Natural killer cell treated with Interleukin-12 subunit alpha and Interleukin-12 subunit beta and Interleukin-15 and Interleukin-18, amount 100 ng/mL, for 72 hours (primary cell): ENCODE results near the gene PRKCH. TPM values are rescaled to one million over a fixed set of nuclear protein-coding genes. Genes with fewer than 3 reads are reported as not detected.

Experiments used
- ATAC-seq, 2 donors: fragments of 150-1000 bp; cut with Tn5 transposase in 1 of 2; sonication (Bioruptor Pico), chemical (Tn5 transposase) in 1 of 2; 2 replicates each; pipeline ENCODE4 v1.10.0; 2021
- DNase-seq: peaks from one replicate; pipeline ENCODE4 v3.0.0; 2022; ENCODE audit warnings: low spot score
- H3K27ac Mint-ChIP-seq, 2 donors: 1 replicate in 1 of 2; 2 replicates in 1 of 2; pipeline ENCODE4 v1.8.0; 2022; ENCODE audit warnings: mixed read lengths in 2 of 2, mild to moderate bottlenecking in 1 of 2, moderate library complexity in 1 of 2
- H3K27me3 Mint-ChIP-seq, 2 donors: 1 replicate in 1 of 2; 2 replicates in 1 of 2; pipeline ENCODE4 v1.8.0; 2022; ENCODE audit warnings: mixed read lengths in 2 of 2
- H3K36me3 Mint-ChIP-seq: one replicate; pipeline ENCODE4 v1.8.0; 2022; ENCODE audit warnings: mixed read lengths
- H3K4me1 Mint-ChIP-seq, 2 donors: 1 replicate in 1 of 2; 2 replicates in 1 of 2; pipeline ENCODE4 v1.8.0; 2022; ENCODE audit warnings: low read depth in 2 of 2, mixed read lengths in 2 of 2, mild to moderate bottlenecking in 1 of 2
- H3K4me3 Mint-ChIP-seq: one replicate; pipeline ENCODE4 v1.8.0; 2022; ENCODE audit warnings: mixed read lengths
- H3K9me3 Mint-ChIP-seq: 2 replicates; pipeline ENCODE4 v1.8.0; 2022; ENCODE audit warnings: mixed read lengths
- total RNA-seq, 2 donors: library from RNA; stranded (reverse); gene quantifications; one replicate each; pipeline ENCODE4 v1.2.3, GENCODE V29; 2022

Gene PRKCH
- total RNA-seq, 2 donors from 2014 or later, result 182 to 216 TPM

- ATAC-seq (no peak), DNase-seq (no peak)
- Mint-ChIP-seq H3K27ac (no peak overlapping the region), H3K9me3 (no peaks in the 10 kb centered on the region), H3K4me3 (peak overlapping the region; percentile 99), H3K36me3 (peaks cover 11% of the 10 kb centered on the region), H3K4me1 (peaks cover 86 to 95% of the 10 kb centered on the region in 2 donors), H3K27me3 (no peaks in the 10 kb centered on the region)
Measured at GRCh38 chr14:61471297-61472005, 150.1 kb downstream of the PRKCH start.

- H3K27ac Mint-ChIP-seq, result no peak overlapping the region
- H3K36me3 Mint-ChIP-seq, result peaks cover 11% of the 10 kb centered on the region
- peak; percentile 77 for DNase-seq
- peak; percentile 51 to 52 for ATAC-seq
- H3K9me3 Mint-ChIP-seq, result no peaks in the 10 kb centered on the region
- peaks cover 89 to 96% of the 10 kb centered on the region in 2 donors for H3K4me1 Mint-ChIP-seq
- peak overlapping the region; percentile 99 for H3K4me3 Mint-ChIP-seq
- no peaks in the 10 kb centered on the region for H3K27me3 Mint-ChIP-seq
Measured at GRCh38 chr14:61472011-61472672, 150.8 kb downstream of the PRKCH start.

GRCh38 chr14:61472801-61473376, 151.5 kb downstream of the PRKCH start:
- DNase-seq (peak; percentile 90), ATAC-seq (peak; percentile 71 to 74)
- H3K4me3 Mint-ChIP-seq, result peak overlapping the region; percentile 99
- H3K27me3 Mint-ChIP-seq, result no peaks in the 10 kb centered on the region
- H3K27ac Mint-ChIP-seq, result no peak overlapping the region
- H3K36me3 Mint-ChIP-seq, result peaks cover 11% of the 10 kb centered on the region
- peaks cover 89 to 96% of the 10 kb centered on the region in 2 donors for H3K4me1 Mint-ChIP-seq
- H3K9me3 Mint-ChIP-seq, result no peaks in the 10 kb centered on the region

- Mint-ChIP-seq H3K4me1 (peaks cover 85 to 98% of the 10 kb centered on the region in 2 donors), H3K4me3 (peak overlapping the region; percentile 99), H3K27ac (no peak overlapping the region), H3K36me3 (peaks cover 6% of the 10 kb centered on the region), H3K27me3 (no peaks in the 10 kb centered on the region), H3K9me3 (no peaks in the 10 kb centered on the region)
- no peak for DNase-seq
- no peak for ATAC-seq
Measured at GRCh38 chr14:61474015-61474414, 152.6 kb downstream of the PRKCH start.

- DNase-seq (no peak), ATAC-seq (no peak)
- no peak overlapping the region for H3K27ac Mint-ChIP-seq
- H3K36me3 Mint-ChIP-seq, result peaks cover 6% of the 10 kb centered on the region
- H3K27me3 Mint-ChIP-seq, result no peaks in the 10 kb centered on the region
- H3K4me3 Mint-ChIP-seq, result peak overlapping the region; percentile 73
- H3K9me3 Mint-ChIP-seq, result no peaks in the 10 kb centered on the region
- peaks cover 85 to 98% of the 10 kb centered on the region in 2 donors for H3K4me1 Mint-ChIP-seq
Measured at GRCh38 chr14:61474701-61475100, 153.3 kb downstream of the PRKCH start.

- Mint-ChIP-seq H3K9me3 (no peaks in the 10 kb centered on the region), H3K4me1 (peaks cover 85 to 98% of the 10 kb centered on the region in 2 donors), H3K27me3 (no peaks in the 10 kb centered on the region), H3K36me3 (peaks cover 9% of the 10 kb centered on the region), H3K4me3 (peak overlapping the region; percentile 73), H3K27ac (no peak overlapping the region)
- DNase-seq (peak; percentile 74), ATAC-seq (no peak)
Measured at GRCh38 chr14:61475316-61475715, 153.9 kb downstream of the PRKCH start.

- Mint-ChIP-seq H3K4me3 (peak overlapping the region; percentile 66), H3K4me1 (peaks cover 85 to 98% of the 10 kb centered on the region in 2 donors), H3K9me3 (no peaks in the 10 kb centered on the region), H3K27ac (no peak overlapping the region), H3K27me3 (no peaks in the 10 kb centered on the region), H3K36me3 (peaks cover 16% of the 10 kb centered on the region)
- ATAC-seq (peak; percentile 25 to 58), DNase-seq (no peak)
Measured at GRCh38 chr14:61476105-61476753, 154.8 kb downstream of the PRKCH start.

- Mint-ChIP-seq H3K36me3 (peaks cover 16% of the 10 kb centered on the region), H3K9me3 (no peaks in the 10 kb centered on the region), H3K4me1 (peaks cover 84 to 98% of the 10 kb centered on the region in 2 donors), H3K27me3 (no peaks in the 10 kb centered on the region), H3K4me3 (peak overlapping the region; percentile 66), H3K27ac (no peak overlapping the region)
- DNase-seq (peak; percentile 84), ATAC-seq (peak; percentile 73 to 81)
Measured at GRCh38 chr14:61476754-61477410, 155.5 kb downstream of the PRKCH start.

- no peaks in the 10 kb centered on the region for H3K9me3 Mint-ChIP-seq
- DNase-seq, result no peak
- peak overlapping the region; percentile 66 for H3K4me3 Mint-ChIP-seq
- peaks cover 84 to 98% of the 10 kb centered on the region in 2 donors for H3K4me1 Mint-ChIP-seq
- no peaks in the 10 kb centered on the region for H3K27me3 Mint-ChIP-seq
- H3K27ac Mint-ChIP-seq, result no peak overlapping the region
- ATAC-seq, result peak in 1 of 2 donors; percentile 26
- H3K36me3 Mint-ChIP-seq, result peaks cover 23% of the 10 kb centered on the region
Measured at GRCh38 chr14:61477712-61478462, 156.5 kb downstream of the PRKCH start.

- peaks cover 22% of the 10 kb centered on the region for H3K36me3 Mint-ChIP-seq
- ATAC-seq, result no peak
- no peaks in the 10 kb centered on the region for H3K9me3 Mint-ChIP-seq
- no peaks in the 10 kb centered on the region for H3K27me3 Mint-ChIP-seq
- H3K27ac Mint-ChIP-seq, result no peak overlapping the region
- peak overlapping the region; percentile 66 for H3K4me3 Mint-ChIP-seq
- peaks cover 86 to 98% of the 10 kb centered on the region in 2 donors for H3K4me1 Mint-ChIP-seq
- no peak for DNase-seq
Measured at GRCh38 chr14:61478971-61479473, 157.6 kb downstream of the PRKCH start.

- H3K9me3 Mint-ChIP-seq, result no peaks in the 10 kb centered on the region
- peaks cover 86 to 94% of the 10 kb centered on the region in 2 donors for H3K4me1 Mint-ChIP-seq
- no peak for ATAC-seq
- peak overlapping the region; percentile 66 for H3K4me3 Mint-ChIP-seq
- DNase-seq, result no peak
- peaks cover 22% of the 10 kb centered on the region for H3K36me3 Mint-ChIP-seq
- H3K27me3 Mint-ChIP-seq, result no peaks in the 10 kb centered on the region
- H3K27ac Mint-ChIP-seq, result no peak overlapping the region
Measured at GRCh38 chr14:61479746-61480502, 158.5 kb downstream of the PRKCH start.

GRCh38 chr14:61480704-61481285, 159.4 kb downstream of the PRKCH start:
- Mint-ChIP-seq H3K9me3 (no peaks in the 10 kb centered on the region), H3K4me1 (peaks cover 88 to 96% of the 10 kb centered on the region in 2 donors), H3K27ac (no peak overlapping the region), H3K36me3 (peaks cover 31% of the 10 kb centered on the region), H3K27me3 (no peaks in the 10 kb centered on the region), H3K4me3 (peak overlapping the region; percentile 66)
- ATAC-seq, result no peak
- no peak for DNase-seq
